HG03354 (cell line): Measurements from ENCODE around the gene CRYL1.
A peak's percentile ranks its signal among the peaks of the same experiment; 100 is the strongest.

Source experiments
- ATAC-seq: cut with Tn5 transposase; IDR thresholded peaks from one replicate; pipeline ENCODE4 v1.9.1; 2021; ENCODE audit warnings: mild to moderate bottlenecking; ENCODE audit not compliant: unreplicated experiment, poor library complexity, severe bottlenecking

The CRYL1 gene

DNA sequence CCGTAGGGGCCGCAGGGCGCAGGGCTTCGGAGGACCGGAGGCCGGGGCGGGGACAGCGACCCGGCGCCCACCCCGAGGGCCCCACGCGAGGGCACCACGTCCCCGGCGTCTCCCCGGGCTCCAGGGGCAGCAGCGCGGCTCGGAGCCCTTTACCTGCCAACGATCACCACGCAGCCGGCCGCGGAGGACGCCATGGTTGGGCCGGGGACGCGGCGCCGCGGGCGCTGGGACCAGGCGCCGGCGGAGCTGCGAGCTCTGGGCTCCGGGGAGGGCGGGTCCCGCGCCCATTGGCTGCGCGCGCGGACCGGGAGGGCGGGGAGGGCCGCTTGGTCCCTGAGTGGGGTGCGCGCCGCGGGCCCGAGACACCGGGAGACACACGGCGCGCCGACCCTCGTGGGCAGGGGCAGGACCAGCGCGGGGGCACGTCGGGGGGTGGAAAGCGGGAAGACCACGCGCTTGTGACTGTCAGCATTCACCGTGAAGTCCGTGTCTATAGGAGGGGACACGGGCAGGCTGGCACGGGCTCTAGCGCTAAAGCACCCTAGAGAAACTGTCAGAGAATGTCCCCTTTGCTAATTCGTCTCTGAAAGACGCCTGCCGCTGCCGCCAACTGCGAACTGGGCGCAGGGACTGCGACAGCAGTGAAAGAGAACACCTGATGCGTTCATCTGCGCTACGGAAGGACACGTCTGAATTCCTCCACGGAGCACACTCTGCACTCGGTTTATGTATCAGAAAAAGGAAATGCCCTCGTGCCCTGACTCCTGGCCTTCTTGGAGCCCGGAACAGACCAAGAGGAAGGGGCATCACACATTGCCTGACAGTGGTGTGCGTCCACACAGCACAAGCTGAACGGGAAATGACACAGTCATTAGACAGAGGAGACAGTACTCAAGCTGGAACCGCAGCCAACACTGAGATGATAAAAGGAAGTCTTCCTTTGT, at the start of gene CRYL1:
TSS of gene CRYL1 (minus strand) at position 257 of the 944 bp plus-strand sequence. CDS start at position 194, 63 bp downstream.
- peak; percentile 76 for ATAC-seq

GRCh38 chr13:20573636-20574035, 48.0 kb upstream of the CRYL1 start:
- ATAC-seq, result no peak

DNA sequence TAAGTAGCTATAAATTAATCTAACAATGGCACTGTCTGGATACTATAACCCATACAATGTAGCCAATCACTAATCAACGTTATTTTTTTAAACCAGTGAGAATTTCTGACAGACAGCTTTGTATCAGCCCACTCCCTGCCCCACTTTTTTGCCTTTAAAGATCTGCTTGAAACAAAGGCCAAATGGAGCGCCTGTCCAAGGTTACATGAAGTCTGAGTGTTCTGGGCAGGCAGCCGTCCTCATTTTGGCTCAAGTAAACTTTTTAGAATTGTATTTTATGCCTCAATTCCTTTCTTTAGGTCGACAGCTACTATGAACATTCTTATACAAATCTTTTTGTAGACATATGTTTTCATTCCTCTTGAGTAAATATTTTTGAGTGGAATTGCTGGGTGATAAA, 47.5 kb upstream of the CRYL1 start:
- ATAC-seq, result no peak

GRCh38 chr13:20571676-20572075, 46.0 kb upstream of the CRYL1 start:
- ATAC-seq, result no peak

DNA sequence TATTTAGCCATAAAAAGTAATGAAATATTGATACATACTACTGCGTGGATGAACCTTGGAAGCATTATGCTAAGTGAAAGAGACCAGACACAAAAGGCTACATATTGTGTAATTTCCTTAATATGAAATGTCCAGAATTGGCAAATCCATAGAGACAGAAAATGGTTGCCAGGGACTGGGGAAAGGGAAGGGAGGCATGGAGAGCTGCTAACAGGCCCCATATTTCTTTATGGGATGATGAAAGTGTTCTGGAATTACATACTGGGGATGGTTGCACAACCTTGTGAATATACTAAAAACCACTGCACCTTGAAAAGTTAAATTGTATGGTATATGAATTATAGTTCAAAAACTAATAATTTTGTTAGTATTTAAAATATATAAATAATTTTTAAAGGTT, 44.9 kb upstream of the CRYL1 start:
- ATAC-seq, result no peak

- no peak for ATAC-seq
Measured at GRCh38 chr13:20567881-20568528, 42.3 kb upstream of the CRYL1 start.

GRCh38 chr13:20566898-20567874, 41.5 kb upstream of the CRYL1 start, which contains the start of gene IFT88:
Gene IFT88, plus strand, starts transcription at chr13:20567157. Its CDS starts 7,229 bp downstream, at chr13:20574386.
- peak; percentile 90 for ATAC-seq

DNA sequence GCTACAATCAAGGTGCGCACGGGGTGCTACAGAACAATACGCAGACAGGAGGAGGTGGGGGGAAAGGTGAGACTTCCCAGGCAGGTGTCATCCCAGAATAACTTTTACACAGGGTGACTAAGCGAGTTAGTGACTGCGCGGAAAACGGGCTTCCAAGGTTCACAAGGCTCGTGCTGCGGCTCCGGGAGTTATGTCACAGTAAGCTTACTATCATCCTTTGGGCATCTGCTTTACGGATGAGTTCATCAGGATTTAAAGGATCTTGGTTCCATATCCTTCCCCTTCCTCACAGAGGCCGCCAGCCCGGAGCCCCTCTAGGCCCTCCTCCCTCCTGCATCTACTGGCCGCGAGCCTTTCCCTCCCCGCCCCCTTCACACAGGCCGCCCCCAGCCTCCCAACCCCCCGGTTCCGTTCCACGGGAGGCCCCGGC, 40.8 kb upstream of the CRYL1 start:
- peak; percentile 7 for ATAC-seq

GRCh38 chr13:20565115-20565736, 39.6 kb upstream of the CRYL1 start:
- no peak for ATAC-seq

DNA sequence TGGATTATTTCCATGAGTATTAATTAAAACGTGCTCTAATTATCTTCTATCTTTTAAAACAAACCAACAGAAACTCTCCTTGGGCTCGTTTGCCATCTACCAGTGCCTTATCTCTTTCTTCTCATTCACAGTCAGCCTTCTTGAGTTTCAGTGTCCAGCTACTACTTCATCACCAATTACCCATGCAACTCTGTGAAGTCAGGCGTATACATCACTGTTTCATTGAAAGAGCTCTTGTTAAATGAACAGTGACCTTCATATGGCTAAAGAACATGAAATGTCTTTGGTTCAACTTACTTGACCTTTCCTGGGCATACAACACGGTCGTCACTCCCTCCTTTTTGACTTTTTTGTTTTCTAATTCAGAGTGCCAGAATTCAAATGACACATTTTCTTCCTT, 36.1 kb upstream of the CRYL1 start:
- no peak for ATAC-seq

DNA sequence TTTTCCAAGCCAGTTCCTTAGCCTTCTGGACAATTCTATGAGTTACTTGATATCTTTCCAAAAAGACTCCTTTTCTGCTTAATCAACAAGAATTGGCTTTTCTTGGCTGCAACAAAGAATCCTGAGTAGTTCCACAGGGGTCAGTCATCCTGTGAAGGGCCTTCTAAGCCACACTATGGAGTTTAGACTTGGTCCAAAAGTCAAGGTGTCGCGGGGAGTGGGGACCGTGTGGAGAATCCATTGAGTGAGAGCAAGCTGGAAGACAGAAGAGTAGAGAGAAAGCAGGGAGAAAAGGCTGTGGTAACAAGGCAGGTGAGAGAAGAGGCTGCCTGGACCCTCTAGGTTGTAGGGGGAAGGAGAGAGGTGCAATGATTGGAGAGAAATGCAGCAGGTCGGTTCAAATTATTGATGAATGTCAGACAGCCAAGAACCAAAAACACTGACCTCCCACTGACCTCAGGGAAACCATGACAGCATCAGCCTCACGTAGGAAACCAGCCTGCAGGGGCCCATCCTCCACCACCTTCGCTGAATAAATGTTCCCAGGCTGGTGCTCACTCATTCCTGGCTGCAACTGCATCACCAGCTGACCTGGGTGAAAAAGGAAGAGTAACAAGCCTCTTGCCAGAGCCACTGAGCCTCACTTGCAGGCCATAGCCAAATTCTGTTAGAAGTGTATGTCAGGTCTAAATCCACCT, 34.2 kb upstream of the CRYL1 start:
- no peak for ATAC-seq

DNA sequence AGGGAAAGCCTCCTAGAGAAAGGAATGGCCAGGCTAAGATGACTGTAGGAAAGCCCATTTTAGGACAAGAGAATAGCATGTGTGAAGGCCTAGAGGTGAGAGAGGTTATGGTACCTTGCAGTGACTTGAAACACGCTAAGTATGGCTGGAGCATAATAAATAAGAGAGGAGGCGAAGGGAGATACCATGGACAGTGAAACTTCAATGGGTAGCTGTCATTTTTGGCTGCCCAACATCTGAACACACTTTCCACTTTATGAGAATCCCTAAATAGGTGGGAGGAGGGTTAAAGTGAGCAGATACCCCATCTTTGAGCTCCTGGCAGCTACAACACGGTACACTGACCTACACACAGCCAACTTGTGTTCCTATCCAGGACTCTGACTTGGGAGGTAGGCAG, 33.3 kb upstream of the CRYL1 start:
- no peak for ATAC-seq

- no peak for ATAC-seq
Measured at GRCh38 chr13:20553311-20553710, 27.7 kb upstream of the CRYL1 start.

GRCh38 chr13:20550799-20551198, 25.1 kb upstream of the CRYL1 start:
- ATAC-seq, result no peak

GRCh38 chr13:20547479-20547908, 21.8 kb upstream of the CRYL1 start:
- ATAC-seq, result no peak

- no peak for ATAC-seq
Measured at GRCh38 chr13:20546556-20546955, 20.9 kb upstream of the CRYL1 start.

- no peak for ATAC-seq
Measured at GRCh38 chr13:20544201-20544923, 18.7 kb upstream of the CRYL1 start.

GRCh38 chr13:20536992-20537391, 11.3 kb upstream of the CRYL1 start:
- ATAC-seq, result no peak
